HG03378 (cell line): Measurements from ENCODE around the gene CHRND.

ENCODE experiments used
- ATAC-seq: cut with Tn5 transposase; IDR thresholded peaks from one replicate; pipeline ENCODE4 v1.9.1; 2021; ENCODE audit warnings: mild to moderate bottlenecking, moderate library complexity; ENCODE audit not compliant: unreplicated experiment

CHRND gene

DNA sequence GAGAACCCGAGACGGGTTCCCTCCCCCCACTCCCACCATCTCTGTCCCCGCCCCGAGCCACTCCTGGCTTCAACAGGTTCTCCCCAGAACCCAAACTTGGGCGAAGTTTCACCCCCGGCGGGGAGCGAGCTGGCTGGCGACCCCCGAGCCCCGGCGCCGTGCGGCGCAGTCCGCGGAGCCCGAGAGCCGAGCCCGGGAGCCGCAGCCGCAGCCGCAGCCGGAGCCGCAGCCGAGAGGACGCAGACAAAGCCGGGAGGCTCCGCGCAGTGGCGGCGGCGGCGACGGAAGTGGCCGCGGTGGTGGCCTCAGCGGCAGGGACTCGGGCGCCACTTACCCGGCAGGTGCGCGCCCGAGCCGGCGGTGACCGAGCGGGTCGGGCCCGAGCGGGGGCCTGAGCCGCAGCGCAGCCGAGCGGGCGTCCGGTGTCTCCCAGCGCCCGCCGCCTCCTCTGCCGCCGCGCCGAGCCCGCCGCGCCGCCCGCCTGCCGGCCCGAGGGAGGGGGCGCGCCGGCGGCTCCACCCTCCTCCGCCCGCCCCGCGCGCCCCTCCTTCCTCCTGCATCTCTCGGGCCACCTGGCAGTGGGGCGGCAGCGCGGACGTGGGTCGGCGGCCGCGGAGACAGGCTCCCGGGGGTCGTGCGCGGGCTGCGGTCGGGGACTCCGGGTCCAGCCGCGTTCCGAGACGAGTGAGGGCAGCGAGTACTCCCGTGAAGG is 38.4 kb upstream of the CHRND start, which contains the start of gene ECEL1:
ECEL1 (minus strand) TSS at position 450 of the 712 bp plus-strand sequence. CDS start 1,181 bp downstream, outside the sequence.
- no peak for ATAC-seq

DNA sequence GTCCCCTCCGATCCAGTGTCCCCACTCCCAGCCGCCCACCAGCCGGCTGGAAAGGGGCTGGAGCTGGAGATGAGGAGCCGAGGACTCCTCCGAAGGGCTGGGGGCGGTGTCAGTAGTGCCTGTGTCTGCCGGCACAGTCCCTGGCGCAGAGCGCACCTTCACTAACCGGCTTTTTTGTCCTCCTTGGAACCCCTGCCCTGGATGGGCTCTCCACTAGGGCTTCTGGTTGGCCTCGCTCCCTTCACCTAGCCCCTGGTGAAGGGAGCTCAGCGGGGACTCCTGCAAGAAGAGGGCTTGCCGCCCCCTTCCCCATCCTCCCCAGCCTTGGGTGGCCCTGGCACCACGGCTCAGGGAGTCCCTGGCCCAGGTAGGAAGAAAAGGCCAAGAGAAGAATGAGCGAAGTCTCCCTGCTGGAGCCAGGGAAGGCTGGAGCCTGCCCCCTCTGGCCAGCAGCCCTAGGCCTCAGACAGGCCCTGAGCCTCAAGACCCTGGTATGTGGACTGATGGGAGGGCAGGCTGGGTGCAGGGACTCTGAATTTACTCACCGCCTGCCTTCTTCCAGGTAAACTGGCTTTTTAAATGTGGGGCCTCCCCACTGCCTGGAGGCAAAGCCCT is 37.8 kb upstream of the CHRND start:
- ATAC-seq = no peak

DNA sequence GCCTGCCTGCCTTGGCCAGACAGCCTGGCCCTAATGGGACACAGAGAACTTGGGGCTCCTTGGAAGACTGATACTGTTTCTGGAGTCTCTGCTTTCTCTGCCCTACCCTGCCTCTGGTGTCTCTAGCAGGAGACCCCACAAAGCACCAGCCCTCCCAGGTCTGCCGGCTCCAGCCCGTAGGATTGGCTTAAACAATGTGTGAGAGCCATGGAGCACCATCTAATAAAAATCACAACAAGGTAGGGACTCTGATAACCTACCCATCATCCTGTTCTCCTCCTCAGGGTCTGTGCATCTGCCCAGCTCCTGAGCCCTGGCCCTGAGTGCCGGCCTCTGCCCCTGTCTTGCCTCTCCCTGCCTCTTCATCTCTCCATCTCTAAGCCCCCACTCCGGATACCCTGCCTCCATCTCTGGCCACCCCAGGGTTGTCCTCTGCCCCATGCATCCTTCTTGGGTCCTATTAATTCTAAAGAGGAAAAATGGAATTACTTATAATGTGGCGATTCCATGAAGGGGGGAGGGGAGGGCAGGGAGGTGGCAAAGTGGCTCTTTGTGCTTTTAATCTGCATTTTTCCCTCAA is 37.1 kb upstream of the CHRND start:
- ATAC-seq = no peak

DNA sequence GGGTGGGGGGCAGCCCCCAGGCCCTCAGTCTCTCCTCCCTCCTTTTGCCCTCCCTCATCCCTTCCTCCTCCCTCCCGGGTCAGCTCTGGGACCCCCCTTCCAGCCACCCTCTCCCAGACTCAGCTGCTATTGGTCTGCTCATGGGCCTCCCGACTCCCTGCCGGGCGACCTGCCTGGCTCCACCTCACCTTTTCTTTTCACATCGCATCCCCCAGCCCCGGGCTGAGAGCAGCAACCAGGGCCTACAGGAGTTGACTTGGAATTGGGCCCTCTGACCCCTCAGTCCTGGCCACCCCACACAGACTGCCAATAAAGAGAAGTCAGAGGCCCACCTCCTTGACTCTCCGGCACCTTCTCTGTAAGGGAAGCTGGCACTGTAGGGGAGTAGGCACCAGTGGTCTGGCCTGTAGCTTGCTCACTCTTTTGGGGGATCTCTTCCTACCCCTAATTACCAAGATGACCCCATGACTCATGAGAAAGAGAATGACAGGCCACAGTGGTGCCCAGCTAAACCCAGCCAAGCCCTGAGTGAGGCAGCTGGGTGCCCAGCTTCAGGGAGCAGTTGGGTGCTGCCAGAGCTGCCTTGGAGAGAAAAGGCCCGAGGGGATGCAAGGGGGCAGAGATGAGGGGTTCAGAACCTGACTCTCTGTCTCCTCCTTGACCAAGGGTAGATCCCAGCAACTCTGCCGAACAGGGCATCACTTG is 36.3 kb upstream of the CHRND start:
- no peak for ATAC-seq

DNA sequence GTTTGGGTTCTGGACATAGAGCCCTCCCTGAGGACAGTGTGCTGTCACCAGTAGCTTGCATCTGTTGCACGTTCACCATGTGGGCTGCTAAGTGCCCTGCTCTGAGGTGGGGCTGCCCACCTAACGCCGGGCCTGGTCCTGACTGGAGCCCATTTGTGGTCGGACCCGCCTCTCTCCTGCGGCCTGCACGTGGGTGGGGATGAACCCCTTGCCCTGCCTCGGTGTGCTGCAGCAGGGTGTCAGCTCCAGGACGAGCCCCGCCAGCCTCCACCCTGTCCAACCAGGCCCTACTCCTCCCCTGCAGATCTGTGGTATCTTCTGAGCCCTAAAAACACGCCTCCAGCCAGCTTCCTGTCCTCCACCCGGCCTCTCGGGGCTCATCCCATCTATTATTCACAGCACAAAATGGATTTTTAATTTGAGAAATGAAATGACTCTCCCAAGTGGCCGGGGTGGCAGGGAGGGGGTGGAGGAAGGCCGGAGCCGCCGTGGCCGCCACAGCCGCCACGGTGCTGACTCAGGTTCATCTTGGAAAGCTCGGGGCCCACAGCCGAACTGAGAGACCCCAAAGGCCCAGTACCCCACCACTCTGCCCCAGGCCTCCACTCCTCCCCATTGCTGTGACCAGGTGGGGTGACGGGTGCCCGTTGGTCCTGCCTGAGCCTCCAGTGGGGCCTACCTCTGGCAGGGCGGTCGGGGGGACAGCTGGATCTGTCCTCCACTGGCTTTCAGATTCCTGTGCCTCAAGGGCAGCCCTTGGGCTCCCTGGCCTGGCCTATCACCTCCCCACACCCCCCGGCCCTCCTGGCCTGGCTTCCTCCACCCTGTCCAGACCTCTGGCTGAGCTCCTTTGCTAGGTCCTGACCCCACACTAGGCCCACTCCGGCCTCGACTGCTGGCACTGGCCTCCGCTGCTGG is 35.5 kb upstream of the CHRND start:
- no peak for ATAC-seq

DNA sequence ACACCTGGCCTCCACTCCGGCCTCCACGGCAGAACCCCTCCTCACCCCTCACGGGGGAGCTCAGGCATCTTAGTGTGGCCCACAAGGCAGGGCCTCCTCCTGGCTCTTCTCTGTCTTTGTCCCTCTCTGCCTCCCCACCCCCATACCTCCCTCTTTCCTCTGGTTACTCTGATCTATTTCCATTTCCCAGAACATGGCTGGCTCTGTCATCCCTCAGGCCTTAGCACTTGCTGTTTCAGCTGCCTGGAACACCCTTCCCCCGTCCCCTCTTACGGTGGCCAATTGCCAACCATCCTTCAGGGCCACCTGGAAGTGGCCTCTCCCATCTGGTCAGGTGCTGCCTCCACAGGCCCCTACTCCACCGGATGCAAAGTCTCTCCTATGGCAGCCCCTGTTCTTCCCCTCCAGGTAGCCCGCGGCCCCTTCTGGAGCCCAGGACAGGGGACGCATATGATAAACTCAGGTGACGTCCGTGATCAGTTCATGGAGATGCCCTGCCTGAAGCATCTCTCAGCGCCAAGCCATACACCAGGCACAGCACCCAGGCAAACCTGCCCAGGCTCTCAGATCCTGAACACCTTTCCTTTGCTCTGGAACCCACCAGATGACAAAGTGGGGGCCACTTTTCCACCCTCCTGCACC is 34.7 kb upstream of the CHRND start:
- ATAC-seq = no peak

DNA sequence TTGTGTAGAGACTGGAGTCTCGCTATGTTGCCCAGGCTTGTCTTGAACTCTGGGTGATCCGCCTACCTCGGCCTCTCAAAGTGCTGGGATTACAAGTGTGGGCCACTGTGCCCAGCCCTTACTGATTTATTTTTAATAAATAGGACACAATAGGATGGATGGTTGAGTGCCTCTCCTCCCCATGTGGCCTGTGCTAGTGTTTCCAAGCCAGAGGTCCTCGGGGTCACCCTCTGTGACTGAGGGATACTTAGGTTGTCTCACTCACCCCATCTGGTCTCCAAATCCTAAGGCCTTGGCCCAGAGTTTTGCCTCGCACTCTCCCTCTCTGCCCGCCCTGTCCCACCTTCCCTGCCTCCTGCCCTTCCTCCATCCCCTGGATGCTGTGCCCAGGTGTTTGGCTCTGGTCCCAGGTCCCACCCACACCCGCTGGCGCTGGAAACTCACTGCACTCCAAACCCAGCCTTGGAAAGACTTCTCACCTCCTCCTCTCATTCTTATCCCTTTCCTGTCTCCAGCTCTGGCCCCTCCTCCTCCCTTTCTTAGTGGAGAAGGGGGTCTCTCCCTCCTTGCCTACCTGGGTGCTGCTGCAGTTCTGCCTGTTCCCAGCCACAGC is 33.6 kb upstream of the CHRND start:
- no peak for ATAC-seq

DNA sequence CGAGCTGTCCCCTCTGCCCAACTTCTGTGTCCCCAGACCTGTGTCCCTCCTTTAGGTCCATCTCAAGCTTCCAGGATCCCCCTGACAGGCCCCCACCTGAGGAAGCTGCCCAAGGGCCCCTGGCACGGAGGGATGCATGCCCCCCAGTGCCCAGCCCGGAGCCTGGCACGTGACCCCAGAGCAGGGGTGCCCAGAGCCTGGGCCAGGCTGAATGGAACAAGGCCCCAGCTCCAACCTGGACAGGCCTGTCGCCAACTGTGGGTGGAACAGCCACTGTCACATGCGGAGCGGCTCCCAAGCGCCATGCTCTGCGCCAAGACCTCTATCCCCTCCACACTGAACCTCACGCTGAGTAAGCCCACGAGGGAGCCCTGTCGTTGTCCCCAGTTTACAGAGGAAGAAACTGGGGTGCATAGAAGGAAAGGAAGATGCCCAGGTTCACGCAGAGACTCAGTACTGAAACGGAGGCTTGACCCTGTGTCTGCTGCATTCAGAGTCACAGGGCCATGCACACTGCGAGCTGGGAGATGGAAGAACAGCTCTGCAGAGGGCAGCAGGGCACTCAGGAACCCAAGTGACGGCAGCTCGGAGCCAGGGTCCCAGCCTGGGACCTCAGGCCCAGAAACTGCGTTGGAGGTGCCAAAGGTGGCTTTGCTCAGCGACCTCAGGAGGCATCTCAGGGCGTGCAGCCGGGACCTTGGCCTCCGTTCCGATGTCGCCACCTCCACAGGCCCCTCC is 32.8 kb upstream of the CHRND start:
- ATAC-seq = no peak

DNA sequence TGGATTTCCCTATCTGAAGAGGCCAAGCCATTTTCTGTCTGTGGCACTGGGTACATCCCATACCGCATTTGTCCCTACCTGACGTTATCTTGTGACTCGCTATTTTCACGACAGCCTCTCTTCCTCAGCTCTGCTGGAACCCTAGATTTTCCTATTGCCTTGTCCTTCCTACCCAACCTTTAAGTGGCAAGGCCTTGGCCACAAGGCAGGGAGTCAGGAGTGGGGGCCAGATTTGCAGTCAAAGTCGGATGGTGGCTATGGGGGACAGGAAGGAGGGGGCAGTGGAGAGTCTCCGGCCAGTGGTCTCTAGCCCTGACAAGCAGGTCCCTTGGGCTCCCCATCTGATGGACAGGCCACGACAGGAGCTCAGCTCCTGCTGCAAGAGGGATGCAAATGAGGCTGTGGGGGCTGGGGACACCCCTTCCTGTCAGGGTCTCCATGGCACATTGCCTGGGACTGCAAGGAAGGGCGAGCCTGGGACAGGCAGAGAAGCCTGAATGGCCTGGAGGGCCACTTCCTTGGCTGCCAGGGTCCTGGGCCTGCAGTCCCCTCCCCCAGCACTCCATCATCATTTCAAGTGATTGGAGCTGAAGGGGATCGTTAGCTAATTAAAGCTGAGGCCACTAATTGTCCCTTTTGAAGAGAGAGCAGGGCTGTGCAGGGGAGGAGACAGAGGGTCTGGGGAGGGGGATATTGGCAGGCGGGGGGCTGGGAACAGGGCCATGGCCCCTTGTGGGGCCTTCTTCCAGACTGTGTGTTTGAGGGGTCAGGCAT is 32.1 kb upstream of the CHRND start:
- no peak for ATAC-seq

DNA sequence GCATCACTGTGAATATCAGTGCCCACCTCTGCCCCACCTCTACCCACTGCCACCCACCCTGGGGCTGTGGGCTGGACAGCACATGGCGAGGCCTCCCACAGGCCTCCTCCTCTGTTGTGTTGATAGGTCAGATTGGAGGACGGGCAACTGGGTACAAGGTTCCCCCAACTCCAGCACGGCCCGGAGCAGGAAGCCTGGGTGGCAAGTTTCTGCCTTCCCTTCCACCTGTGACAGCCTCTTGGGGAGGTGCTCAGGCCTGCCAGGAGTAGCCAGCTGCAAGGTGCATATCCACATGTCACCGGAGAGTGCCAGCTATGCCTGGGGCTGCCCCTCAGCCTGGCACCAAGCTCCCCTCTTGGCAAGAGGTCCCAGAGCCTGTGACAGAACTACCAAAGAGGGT is 31.4 kb upstream of the CHRND start:
- no peak for ATAC-seq

DNA sequence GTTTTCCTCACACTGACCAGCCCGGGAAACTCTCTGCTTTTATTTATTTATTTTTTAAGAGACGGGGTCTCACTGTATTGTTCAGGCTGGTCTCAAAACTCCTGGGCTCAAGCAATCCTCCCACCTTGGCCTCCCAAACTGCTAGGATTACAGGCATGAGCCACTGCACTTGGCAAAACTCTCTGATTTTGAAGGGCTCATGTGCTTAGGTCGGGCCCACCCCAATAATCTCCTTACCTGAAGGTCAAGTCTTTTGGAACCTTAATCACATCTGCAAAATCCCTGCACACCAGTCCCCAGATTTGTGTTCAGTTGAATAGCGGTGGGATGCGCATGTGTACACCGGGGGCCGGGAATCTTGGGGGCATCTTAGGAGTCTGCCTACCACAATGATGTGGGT is 30.7 kb upstream of the CHRND start:
- no peak for ATAC-seq

DNA sequence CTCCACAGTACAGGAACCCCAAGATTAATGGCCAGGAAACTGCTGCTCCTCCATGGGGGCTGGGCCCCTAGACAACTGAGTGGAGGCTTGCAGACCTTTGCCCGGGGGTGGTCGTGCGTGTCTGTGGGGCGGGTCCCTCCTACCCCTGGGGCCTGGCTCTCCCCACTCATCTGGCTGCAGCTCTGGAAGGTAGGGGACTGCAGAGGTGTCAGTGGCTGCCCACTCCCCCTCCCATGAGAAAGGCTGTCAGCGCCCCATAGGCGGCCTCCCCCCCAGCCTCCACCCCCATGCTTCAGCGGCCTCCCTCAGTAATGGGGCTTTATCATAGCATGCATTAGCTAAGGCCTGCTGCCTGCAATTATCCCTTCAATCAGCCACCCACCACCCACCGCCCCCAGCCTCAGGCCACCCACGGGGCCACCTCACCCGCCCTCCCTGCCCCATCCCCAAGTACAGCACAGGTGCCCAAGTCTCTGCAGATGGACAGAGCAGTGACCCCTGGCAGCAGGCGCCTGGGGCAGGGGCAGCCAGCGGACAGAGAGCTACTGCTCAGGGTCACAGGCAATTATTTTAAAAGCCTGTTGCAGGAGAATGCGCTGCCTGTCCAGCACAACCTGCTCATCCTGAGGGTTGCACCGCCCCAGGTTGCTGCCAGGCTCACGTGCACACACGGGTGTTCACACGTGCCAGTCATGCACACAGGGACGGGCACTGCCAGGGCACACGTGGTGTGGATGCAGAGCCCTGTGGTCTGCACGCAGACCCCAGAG is 29.3 kb upstream of the CHRND start:
- no peak for ATAC-seq

DNA sequence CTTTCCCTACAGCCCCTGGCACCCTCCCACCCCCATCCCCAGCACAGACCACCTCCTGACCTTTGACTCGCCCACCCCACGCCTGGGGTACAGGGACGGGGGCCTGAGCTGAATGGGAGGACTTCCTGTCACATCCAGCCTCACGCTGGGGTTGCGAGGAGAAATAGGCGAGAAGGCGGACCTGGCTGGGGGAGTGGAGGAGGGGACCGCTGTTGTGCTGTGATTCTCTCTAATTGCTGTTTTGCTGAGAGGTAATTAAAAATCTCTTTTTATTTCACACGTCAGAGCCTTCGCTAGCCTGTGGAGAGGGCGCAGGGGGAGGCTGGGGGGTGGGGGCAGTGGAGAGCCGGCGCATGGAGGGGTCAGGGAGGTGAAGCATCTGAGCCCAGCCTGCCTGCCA is 28.6 kb upstream of the CHRND start:
- no peak for ATAC-seq

DNA sequence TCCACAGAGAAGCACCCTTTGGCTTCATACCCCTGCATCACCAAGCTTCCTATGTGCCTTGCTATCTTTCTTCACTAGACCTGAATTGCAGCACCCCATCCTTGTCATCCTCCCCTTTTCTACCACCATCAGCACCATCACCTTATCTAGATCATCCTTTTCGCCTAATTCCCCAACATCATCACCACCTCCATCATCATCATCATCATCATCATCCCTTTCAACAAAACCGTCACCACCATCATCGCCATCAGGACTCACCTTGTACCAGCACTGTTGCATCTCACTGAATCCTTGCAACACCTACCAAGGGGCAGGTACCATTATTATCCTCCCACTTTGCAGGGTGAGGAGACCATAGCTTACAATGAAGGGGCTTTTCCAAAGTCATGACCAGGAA is 27.5 kb upstream of the CHRND start:
- ATAC-seq = no peak

DNA sequence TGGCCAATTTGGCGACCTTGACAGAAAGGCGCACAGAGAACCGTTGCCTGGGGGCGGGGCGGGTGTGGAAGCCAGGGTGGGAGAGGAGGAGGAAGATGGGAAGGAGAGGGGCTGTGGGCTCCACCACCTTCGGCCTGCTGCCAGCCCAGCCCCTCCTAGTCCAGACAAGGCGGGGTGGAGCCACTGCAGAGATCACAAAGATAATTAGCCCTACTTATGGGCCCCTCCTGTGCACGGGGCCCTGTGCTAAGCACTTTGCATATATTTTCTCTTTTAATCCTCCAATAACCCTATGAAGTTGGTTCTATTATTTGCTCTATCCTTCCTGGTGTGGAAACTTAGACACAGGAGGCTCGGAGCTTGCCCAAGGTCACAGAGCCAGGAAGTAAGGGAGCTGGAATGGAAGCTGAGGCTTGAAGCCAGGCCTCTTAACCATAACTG is 24.6 kb upstream of the CHRND start:
- no peak for ATAC-seq

DNA sequence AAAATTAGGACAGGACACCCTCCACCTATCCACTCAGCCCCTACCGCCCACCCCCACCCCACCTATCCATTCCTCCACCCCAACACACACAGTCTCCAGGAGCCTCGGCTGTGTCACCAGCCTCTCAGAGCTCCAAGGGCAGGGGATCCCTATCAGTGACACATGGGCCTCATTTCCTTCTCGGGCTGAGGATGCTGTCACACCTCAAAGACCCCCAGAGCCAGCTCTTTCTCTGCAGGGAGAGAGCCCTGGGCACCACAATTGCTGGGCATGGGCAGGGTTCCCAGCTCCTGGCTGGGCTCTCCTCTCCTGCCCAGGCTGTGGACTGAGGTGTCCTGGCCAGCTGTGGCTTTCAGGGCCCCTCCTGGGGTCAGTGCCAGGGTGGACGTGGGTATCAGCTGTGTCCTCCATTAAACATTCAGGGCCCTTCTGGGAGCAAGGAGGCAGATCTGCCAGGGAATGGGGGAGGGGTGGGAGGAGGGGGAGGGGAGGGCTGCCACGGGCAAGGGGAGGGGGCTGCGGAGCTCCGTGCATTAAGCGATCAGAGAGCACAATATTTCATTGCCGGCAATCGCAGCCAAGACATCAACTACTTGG is 24.1 kb upstream of the CHRND start:
- ATAC-seq = no peak

DNA sequence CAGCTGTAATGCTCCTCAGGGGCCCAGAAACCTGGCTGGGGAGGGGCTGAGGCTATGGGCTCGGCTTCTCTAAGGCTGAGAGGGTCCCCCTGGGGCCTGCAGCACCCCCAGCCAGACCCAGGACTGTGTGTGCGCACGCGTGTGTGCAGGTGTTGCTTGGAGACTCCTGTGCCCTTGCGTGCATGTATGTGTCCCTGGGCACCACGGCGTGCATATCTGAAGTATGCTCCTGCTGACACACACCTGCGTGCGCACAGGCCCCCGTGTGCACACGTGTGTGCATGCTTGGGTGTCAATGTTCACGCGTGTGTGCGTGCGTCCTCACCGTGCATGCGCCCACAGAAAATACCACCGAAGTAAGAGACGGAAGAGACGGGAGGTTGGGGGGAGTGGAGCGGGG is 23.4 kb upstream of the CHRND start:
- ATAC-seq = no peak
